HTERT RPE-1 (cell line): ENCODE measurements around the gene SYCE3.
"Not testable (repeated sequence)": the region's sequence is repeated elsewhere in the genome, so short reads cannot be mapped to it uniquely, and the experiment has no call there.

ENCODE experiments used
- in situ Hi-C: fragments of 300-500 bp; cut with MboI; formaldehyde crosslinking; loops from 4 replicates; pipeline ENCODE4 v1.14.3; 2020; ENCODE audit warnings: low sequenced_read_pairs

Gene SYCE3

GRCh38 chr22:50522806-50523438 is 39.8 kb downstream of the SYCE3 start:
- in situ Hi-C loops: no loop called here

GRCh38 chr22:50522208-50522805 is 40.4 kb downstream of the SYCE3 start:
- in situ Hi-C loops: no loop called here

- in situ Hi-C loops: no loop called here
Measured at GRCh38 chr22:50521710-50522109, 41.0 kb downstream of the SYCE3 start.

- in situ Hi-C loops: no loop called here
Measured at GRCh38 chr22:50520826-50521453, 41.8 kb downstream of the SYCE3 start.

GRCh38 chr22:50520184-50520583 is 42.5 kb downstream of the SYCE3 start:
- in situ Hi-C loops: not testable (repeated sequence)

- in situ Hi-C loops: no loop called here
Measured at GRCh38 chr22:50519151-50519550, 43.6 kb downstream of the SYCE3 start.

- in situ Hi-C loops: no loop called here
Measured at GRCh38 chr22:50518606-50519005, 44.1 kb downstream of the SYCE3 start.

- in situ Hi-C loops: no loop called here
Measured at GRCh38 chr22:50517495-50518260, 45.0 kb downstream of the SYCE3 start.

- in situ Hi-C loops: no loop called here
Measured at GRCh38 chr22:50516891-50517290, 45.8 kb downstream of the SYCE3 start.

GRCh38 chr22:50516068-50516467 is 46.7 kb downstream of the SYCE3 start:
- in situ Hi-C loops: no loop called here

- in situ Hi-C loops: no loop called here
Measured at GRCh38 chr22:50513175-50513574, 49.5 kb downstream of the SYCE3 start.

- in situ Hi-C loops: no loop called here
Measured at GRCh38 chr22:50508897-50509296, 53.8 kb downstream of the SYCE3 start.

GRCh38 chr22:50507991-50508884 is 54.5 kb downstream of the SYCE3 start, which contains the start of gene NCAPH2:
Gene NCAPH2, plus strand, starts transcription at chr22:50508224. Its CDS starts 114 bp downstream, at chr22:50508338.
- in situ Hi-C loops: no loop called here

GRCh38 chr22:50507421-50507990 is 55.2 kb downstream of the SYCE3 start, which contains the start of gene LMF2:
Gene LMF2, minus strand, starts transcription at chr22:50507702. Its CDS starts 27 bp downstream, at chr22:50507675.
- in situ Hi-C loops: no loop called here

GRCh38 chr22:50506611-50507420 is 55.9 kb downstream of the SYCE3 start:
- in situ Hi-C loops: no loop called here

- in situ Hi-C loops: no loop called here
Measured at GRCh38 chr22:50505776-50506610, 56.7 kb downstream of the SYCE3 start.

- in situ Hi-C loops: no loop called here
Measured at GRCh38 chr22:50505276-50505775, 57.4 kb downstream of the SYCE3 start.
